NCI-H510A treated with DMSO at 0.1 percent for 48 hours (cell line): ENCODE measurements around the gene HSD3B7.
"Not testable (repeated sequence)": the region's sequence is repeated elsewhere in the genome, so short reads cannot be mapped to it uniquely, and the experiment has no call there.

Experiments used
- DNase-seq: peaks from one replicate; lab custom pipeline; 2025; lab: John Stamatoyannopoulos, UW

Gene HSD3B7

DNA sequence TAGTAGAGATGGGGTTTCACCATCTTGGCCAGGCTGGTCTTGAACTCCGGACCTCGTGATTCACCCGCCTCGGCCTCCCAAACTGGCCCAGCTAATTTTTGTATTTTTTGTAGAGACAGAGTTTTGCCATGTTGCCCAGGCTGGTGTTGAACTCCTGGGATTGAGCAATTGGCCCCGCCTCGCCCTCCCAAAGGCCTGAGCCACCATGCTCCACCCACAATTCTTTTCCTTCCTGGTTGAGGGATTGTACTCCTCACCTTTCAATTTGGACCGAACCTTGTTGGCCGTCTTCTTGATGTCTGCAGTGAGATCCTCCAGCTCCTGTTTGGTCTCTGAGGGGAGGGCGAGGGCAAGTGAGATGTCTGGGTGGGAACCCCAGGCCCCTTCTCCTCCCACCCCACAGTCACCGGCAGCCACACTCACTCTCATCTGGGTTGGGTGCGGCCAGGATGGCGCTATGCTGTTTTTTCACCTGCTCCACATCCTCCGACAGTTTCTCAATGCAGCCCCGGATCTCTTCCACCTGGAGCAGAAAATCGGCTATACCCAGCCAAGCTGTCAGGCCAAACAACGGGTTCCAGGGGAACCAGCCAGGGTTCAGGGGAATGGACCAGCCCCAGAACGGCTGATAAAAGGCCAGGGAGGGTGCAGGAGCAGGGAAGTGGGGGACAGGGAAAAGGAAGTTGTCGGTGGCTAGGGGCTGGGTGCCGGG lies 15.8 kb downstream of the HSD3B7 start:
- DNase-seq: no peak

- DNase-seq: no peak
These were observed 16.7 kb downstream of the HSD3B7 start for GRCh38 chr16:31001507-31002249.

- no peak for DNase-seq
These were observed 17.3 kb downstream of the HSD3B7 start for GRCh38 chr16:31002250-31002700.

DNA sequence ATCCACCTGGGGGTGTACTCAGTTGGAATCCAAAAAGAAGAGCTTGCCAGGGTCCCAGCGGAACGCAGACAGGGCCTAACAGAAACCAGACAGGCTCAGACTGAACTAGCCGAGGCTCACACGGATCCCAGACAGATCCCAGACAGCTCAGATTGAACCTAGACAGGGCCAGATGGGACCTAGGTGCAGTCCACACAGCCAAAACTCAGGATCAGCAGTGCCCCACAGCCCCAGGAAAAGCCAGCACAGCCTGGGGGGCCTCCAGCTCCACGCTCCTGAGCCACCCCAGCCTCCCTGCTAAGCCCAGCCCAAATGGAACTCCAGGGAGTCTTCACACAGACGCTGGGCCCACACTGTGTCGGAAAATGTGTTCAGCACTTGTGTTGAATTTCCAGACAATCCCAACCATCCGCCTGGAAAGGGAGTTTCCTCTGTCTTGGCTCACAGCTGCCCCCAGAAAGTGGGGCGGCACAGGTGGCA lies 17.9 kb downstream of the HSD3B7 start:
- DNase-seq: no peak

GRCh38 chr16:31003744-31004143 lies 18.7 kb downstream of the HSD3B7 start:
- no peak for DNase-seq

DNA sequence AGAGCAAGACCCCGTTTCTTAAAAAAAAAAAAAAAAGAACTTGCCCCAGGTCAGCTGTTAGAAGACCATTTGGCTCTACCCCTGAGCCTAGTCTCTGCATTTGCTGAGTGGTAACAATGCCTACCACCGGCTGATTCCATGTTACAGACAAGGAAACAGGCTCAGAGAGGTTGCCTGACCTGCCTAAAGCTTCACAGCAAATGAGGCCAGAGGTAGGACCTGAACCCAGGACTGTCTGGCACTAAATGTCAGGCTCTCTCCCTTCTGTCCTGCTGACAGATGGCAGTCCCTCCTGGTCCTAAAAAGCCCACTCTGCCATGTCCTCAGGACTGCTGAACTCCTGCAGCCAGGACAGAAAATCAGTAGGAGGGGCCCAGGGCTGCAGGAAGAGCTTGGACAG lies 19.7 kb downstream of the HSD3B7 start:
- no peak for DNase-seq

GRCh38 chr16:31005350-31006085 lies 20.5 kb downstream of the HSD3B7 start:
- DNase-seq: no peak

GRCh38 chr16:31006086-31006385 lies 21.0 kb downstream of the HSD3B7 start:
- DNase-seq: no peak

- DNase-seq: no peak
These were observed 21.6 kb downstream of the HSD3B7 start for GRCh38 chr16:31006589-31006988.

DNA sequence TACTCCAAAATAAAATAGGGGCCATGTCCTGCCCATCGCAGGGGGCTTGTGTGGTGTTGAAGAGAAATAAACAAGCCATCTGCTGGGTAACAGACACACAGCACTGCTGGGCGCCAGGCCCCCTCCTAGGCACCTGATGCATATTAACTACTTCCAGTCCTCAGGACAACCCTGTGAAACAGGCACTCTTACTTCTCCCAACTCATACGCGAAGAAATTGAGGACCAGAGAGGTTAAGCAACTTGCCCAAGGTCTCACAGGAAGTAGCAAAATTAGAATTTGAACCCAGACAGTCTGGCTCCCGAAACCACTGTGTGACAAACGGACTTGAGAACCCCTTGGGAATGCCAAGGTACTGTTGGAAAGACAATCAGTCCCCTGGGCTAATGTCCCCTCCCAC lies 22.7 kb downstream of the HSD3B7 start:
- no peak for DNase-seq

DNA sequence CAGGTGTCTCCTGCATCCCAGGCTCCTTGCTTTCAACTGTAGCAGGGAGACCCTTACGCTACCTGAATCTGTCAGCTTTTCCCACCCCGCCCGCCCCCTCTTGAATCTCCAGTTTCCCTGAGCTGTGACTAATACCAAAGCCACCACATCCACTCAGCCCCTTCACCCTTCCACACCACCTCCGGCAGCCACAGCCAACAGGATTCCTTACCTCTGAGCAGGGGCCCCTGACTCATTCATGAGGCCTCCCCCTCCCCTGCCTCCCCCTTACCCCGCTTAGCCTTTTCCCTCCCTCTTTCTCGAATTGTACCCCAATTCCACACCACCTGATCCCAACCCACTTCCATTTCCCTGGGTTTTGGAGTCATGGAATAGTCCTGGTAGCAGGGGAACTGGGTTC lies 23.1 kb downstream of the HSD3B7 start:
- DNase-seq: no peak

DNA sequence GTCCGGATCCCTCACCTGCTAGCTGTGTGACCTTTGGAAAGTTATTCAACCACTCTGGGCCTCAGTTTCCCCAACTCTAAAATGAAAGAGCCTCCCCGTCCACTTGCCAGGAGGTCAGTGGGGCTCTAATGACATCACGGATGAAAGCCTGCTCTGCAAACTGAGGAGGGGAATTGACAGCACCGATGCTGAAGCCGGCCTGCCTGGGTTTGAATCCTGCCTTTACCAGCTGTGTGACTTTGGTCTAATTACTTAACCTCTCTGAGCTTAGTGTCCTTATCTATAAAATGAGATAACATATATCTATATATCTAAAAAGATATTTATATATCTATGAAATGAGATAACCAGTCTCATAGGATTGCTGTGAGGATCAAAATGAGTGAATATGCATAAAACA lies 23.5 kb downstream of the HSD3B7 start:
- no peak for DNase-seq

- DNase-seq: no peak
These were observed 24.1 kb downstream of the HSD3B7 start for GRCh38 chr16:31009120-31009519.

GRCh38 chr16:31009894-31010584 lies 25.0 kb downstream of the HSD3B7 start:
- DNase-seq: no peak

DNA sequence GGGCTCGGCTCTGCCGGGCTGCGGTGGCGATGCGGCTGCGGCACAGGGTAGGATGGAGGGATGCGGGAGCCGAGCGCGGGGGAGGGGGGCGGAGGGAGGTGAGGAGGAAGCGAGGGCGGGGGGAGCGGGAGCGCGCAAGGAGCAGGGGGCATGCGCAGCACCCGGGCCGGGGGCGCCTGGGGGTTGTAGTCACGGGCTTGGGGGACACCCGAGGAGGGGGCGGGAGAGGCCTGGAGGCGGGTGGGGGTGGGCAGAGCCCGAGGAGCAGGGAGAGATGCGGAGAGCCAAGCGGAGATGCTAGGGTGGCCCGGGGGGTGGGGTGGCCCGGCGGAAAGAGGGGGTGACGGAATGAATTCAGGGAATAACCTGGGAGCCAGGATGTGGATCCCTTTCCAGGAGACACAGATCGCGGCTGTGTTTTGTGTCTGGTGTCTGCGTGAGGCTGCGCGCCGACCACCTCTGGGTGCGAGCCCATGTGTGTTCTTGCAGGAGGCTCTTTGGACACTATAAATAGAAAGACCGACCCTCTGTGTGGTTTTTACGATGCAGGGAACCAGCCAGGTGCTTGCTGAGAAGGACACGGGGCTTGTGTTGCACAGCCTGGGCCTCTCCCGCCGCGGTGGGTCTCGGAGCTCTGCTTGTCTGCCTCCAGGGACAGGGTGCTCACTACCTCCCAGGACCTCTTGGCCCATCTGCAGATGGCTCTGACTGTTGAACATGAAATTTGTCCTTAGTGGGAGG lies 25.7 kb downstream of the HSD3B7 start, which contains the start of gene STX1B:
Gene STX1B (minus strand): TSS at position 54 of the 741 bp plus-strand sequence. CDS start 242 bp downstream, outside the sequence.
- no peak for DNase-seq

GRCh38 chr16:31011815-31012214 lies 26.8 kb downstream of the HSD3B7 start:
- not testable (repeated sequence) for DNase-seq

GRCh38 chr16:31013292-31013691 lies 28.3 kb downstream of the HSD3B7 start:
- DNase-seq: not testable (repeated sequence)

- DNase-seq: no peak
These were observed 31.0 kb downstream of the HSD3B7 start for GRCh38 chr16:31016018-31016417.

DNA sequence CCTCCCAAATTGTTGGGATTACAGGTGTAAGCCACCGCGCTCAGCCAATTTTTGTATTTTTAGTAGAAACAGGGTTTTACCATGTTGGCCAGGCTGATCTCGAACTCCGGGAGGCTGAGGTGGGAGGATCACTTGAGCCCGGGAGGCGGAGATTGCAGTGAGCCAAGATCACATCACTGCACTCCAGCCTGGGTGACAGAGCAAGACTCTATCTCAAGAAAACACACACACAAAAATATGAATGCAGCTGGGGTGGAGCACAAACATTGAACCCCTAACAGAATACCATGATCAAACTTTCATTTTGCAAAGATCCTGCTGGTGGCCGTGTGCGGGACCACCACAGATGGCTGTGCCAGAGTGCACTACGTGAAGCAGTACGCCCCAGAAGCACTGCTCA lies 32.7 kb downstream of the HSD3B7 start:
- not testable (repeated sequence) for DNase-seq

DNA sequence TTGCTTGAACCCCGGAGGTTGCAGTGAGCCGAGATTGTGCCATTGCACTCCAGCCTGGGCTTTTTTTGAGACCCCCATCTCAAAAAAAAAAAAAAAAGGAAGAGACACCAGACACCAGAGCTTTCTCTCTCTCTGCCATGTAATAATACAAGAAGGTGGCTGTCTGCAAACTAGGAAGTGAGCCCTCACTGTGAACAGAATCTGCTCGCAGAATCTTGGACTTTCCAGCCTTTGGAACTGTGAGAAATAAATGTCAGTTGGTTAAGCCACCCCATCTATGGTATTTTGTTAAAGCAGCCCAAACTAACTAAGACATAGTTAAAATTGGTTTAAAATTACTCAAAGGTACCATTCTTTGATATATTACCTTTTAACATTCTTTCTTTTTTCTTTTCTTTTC lies 35.5 kb downstream of the HSD3B7 start:
- no peak for DNase-seq

GRCh38 chr16:31022544-31023251 lies 37.7 kb downstream of the HSD3B7 start:
- no peak for DNase-seq
